HG03196 (cell line): Measurements from ENCODE around the gene DUOX1.
A peak's percentile ranks its signal among the peaks of the same experiment; 100 is the strongest.

Experiments used
- ATAC-seq: cut with Tn5 transposase; IDR thresholded peaks from one replicate; pipeline ENCODE4 v1.9.1; 2021; ENCODE audit not compliant: unreplicated experiment

The DUOX1 gene

GRCh38 chr15:45185903-45186770, 56.3 kb downstream of the DUOX1 start:
- ATAC-seq: no peak

- ATAC-seq: no peak
These were observed 57.2 kb downstream of the DUOX1 start for GRCh38 chr15:45186771-45187577.

- no peak for ATAC-seq
These were observed 57.7 kb downstream of the DUOX1 start for GRCh38 chr15:45187578-45187893.

- ATAC-seq: no peak
These were observed 58.4 kb downstream of the DUOX1 start, which contains the start of gene SHF for GRCh38 chr15:45187894-45188830. Gene SHF, minus strand, starts transcription at chr15:45187966. Its CDS starts 15 bp downstream, at chr15:45187951.

GRCh38 chr15:45197512-45197911, 67.7 kb downstream of the DUOX1 start:
- ATAC-seq: no peak

GRCh38 chr15:45198337-45199135, 68.7 kb downstream of the DUOX1 start:
- peak; percentile 56 for ATAC-seq

- ATAC-seq: peak; percentile 22
These were observed 69.5 kb downstream of the DUOX1 start for GRCh38 chr15:45199136-45199810.

- ATAC-seq: peak; percentile 53
These were observed 70.4 kb downstream of the DUOX1 start for GRCh38 chr15:45200001-45200798.

GRCh38 chr15:45200799-45201556, 71.2 kb downstream of the DUOX1 start:
- peak; percentile 10 for ATAC-seq

- no peak for ATAC-seq
These were observed 71.7 kb downstream of the DUOX1 start for GRCh38 chr15:45201557-45201859.

- ATAC-seq: no peak
These were observed 72.1 kb downstream of the DUOX1 start for GRCh38 chr15:45201869-45202268.

- no peak for ATAC-seq
These were observed 73.4 kb downstream of the DUOX1 start for GRCh38 chr15:45203182-45203581.

GRCh38 chr15:45205192-45205591, 75.4 kb downstream of the DUOX1 start:
- ATAC-seq: no peak

- no peak for ATAC-seq
These were observed 82.7 kb downstream of the DUOX1 start for GRCh38 chr15:45212493-45212892.
